ENCODE results near the gene SERPINB7. TPM values are rescaled to one million over a fixed set of nuclear protein-coding genes. Genes with fewer than 3 reads are reported as not detected.

Gene SERPINB7
- total RNA-seq (2022; extraction: Qiagen RNA extraction; ENCODE audit: low read depth) = 1.8 to 2.7 TPM (median 2.3 TPM) in 5 replicates

DNA sequence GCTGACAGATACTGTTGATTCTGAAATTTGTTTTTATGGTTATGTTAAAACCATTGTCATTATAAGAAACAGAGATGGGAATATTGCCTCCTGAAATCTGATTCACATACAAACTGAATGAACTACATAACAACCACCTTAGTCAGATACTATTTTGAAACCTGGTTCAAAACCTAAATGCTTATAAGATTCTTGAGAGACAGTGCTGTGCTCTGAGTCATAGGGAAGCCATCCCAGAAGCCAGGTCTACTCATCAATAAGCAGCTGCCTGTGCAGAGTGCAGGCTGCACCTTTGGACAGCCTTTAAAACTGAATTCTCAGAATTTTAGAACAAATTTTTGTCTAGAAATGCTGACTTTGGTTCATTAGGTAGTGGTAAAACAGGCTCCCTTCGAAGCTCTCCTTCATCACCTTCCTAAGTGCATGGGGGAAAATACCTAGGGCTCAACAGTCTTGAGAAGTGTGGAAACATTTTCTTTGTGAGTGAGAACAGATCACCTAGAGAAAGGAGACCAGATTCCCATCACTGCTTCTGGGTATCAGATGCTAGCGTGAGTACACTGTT is at the start of gene SERPINB7:
SERPINB7 (plus strand) TSS at position 253 of the 565 bp plus-strand sequence. CDS start 6,955 bp downstream, outside the sequence.

Other genes with a start within 250 kb of the SERPINB7 start
- gene SERPINB12, start 233.0 kb upstream of the SERPINB7 start, total RNA-seq (2022; extraction: Qiagen RNA extraction; ENCODE audit: low read depth) = not detected in 5 replicates
- not detected in 5 replicates for gene SERPINB13, start 188.1 kb upstream of the SERPINB7 start, total RNA-seq (2022; extraction: Qiagen RNA extraction; ENCODE audit: low read depth)
- gene SERPINB4, start 131.2 kb upstream of the SERPINB7 start, total RNA-seq (2022; extraction: Qiagen RNA extraction; ENCODE audit: low read depth) = 0.11 to 0.18 TPM (median 0.15 TPM) in 4 of 5 replicates, not detected in the other
- gene SERPINB3, start 113.5 kb upstream of the SERPINB7 start, total RNA-seq (2022; extraction: Qiagen RNA extraction; ENCODE audit: low read depth) = 0.09 to 0.21 TPM (median 0.14 TPM) in 3 of 5 replicates, not detected in the others
- gene SERPINB11, start 72.5 kb upstream of the SERPINB7 start, total RNA-seq (2022; extraction: Qiagen RNA extraction; ENCODE audit: low read depth) = 0.22 TPM in 1 of 5 replicates, not detected in the others
- gene SERPINB2, start 112.3 kb downstream of the SERPINB7 start, total RNA-seq (2022; extraction: Qiagen RNA extraction; ENCODE audit: low read depth) = 0.17 TPM in 1 of 5 replicates, not detected in the others
- gene SERPINB10, start 132.5 kb downstream of the SERPINB7 start, total RNA-seq (2022; extraction: Qiagen RNA extraction; ENCODE audit: low read depth) = not detected in 5 replicates
- gene HMSD, start 173.9 kb downstream of the SERPINB7 start, total RNA-seq (2022; extraction: Qiagen RNA extraction; ENCODE audit: low read depth) = 0.21 to 0.39 TPM in 2 of 5 replicates, not detected in the others
- 8.8 to 14.8 TPM (median 9.3 TPM) in 5 replicates for gene SERPINB8, start 194.7 kb downstream of the SERPINB7 start, total RNA-seq (2022; extraction: Qiagen RNA extraction; ENCODE audit: low read depth)

Data from A549 treated with RU486 at 1 μM for 4 hours (cell line).